Caco-2 (cell line): ENCODE measurements around the gene CIAO2A. TPM values are rescaled to one million over a fixed set of nuclear protein-coding genes. Genes with fewer than 3 reads are reported as not detected.

Experiments used
- BruUV-seq: library from RNA; stranded (reverse); fragments of 400-500 nt; replicated peaks from 2 replicates; lab custom pipeline; 2021; lab: Mats Ljungman, UMichigan
- CTCF ChIA-PET: fragments of 300-600 bp; sonication (Branson Sonifier 250); formaldehyde crosslinking; loops from one replicate; lab custom pipeline; 2022; ENCODE audit warnings: antibody characterized with exemption; lab: Charles Lee
- POLR2A ChIA-PET: fragments of 300-600 bp; sonication (Branson Sonifier 250); formaldehyde crosslinking; loops from one replicate; lab custom pipeline; 2022; ENCODE audit warnings: antibody characterized with exemption; lab: Charles Lee
- DNase-seq, 2 experiments: peaks; one replicate each; pipeline versions ENCODE4 v3.0.0 to v3.0.0-alpha.2; 2020 to 2022
- H3K27me3 ChIP-seq: replicated peaks from 2 replicates; pipeline ENCODE4 v1.6.0; 2011; ENCODE audit warnings: low read length; ENCODE audit not compliant: control insufficient read depth, insufficient read depth
- H3K36me3 ChIP-seq: 2 replicates; pipeline ENCODE4 v1.5.1; 2011; ENCODE audit warnings: low read length; ENCODE audit not compliant: control insufficient read depth, insufficient read depth
- H3K4me1 ChIP-seq: fragments of 250-450 bp; sonication (Bioruptor Pico); 2 replicates; pipeline ENCODE4 v1.5.1; 2020; ENCODE audit warnings: mild to moderate bottlenecking
- H3K4me3 ChIP-seq: 2 replicates; pipeline ENCODE4 v1.5.1; 2011; ENCODE audit warnings: low read depth, mild to moderate bottlenecking, control low read depth, low read length
- H3K9me3 ChIP-seq: fragments of 250-450 bp; sonication (Bioruptor Pico); 2 replicates; pipeline ENCODE4 v1.5.1; 2020; ENCODE audit warnings: mild to moderate bottlenecking, moderate library complexity
- H3K27ac Mint-ChIP-seq: one replicate; pipeline ENCODE4 v1.8.0; 2022; ENCODE audit warnings: mixed read lengths; ENCODE audit not compliant: unreplicated experiment
- H3K27me3 Mint-ChIP-seq: one replicate; pipeline ENCODE4 v1.8.0; 2022; ENCODE audit warnings: mixed read lengths; ENCODE audit not compliant: insufficient read depth, unreplicated experiment
- H3K36me3 Mint-ChIP-seq: one replicate; pipeline ENCODE4 v1.8.0; 2022; ENCODE audit warnings: mild to moderate bottlenecking, mixed read lengths; ENCODE audit not compliant: insufficient read depth, unreplicated experiment
- H3K4me1 Mint-ChIP-seq: one replicate; pipeline ENCODE4 v1.8.0; 2022; ENCODE audit warnings: low read depth, mixed read lengths; ENCODE audit not compliant: unreplicated experiment
- H3K4me3 Mint-ChIP-seq: one replicate; pipeline ENCODE4 v1.8.0; 2022; ENCODE audit warnings: mild to moderate bottlenecking, moderate library complexity, mixed read lengths; ENCODE audit not compliant: unreplicated experiment
- H3K9me3 Mint-ChIP-seq: one replicate; pipeline ENCODE4 v1.8.0; 2022; ENCODE audit warnings: mixed read lengths; ENCODE audit not compliant: unreplicated experiment
- CTCF ChIP-seq, 2 experiments: fragments of 200-600 bp in 1 of 2; IDR thresholded peaks; 1 replicate in 1 of 2; 2 replicates in 1 of 2; pipeline versions ENCODE4 v1.5.1 to v1.8.0; 2011 to 2022; ENCODE audit warnings: antibody characterized with exemption in 1 of 2, control low read depth in 1 of 2, inconsistent platforms in 1 of 2, low read depth in 1 of 2, low read length in 1 of 2, mild to moderate bottlenecking in 1 of 2, moderate library complexity in 1 of 2; ENCODE audit not compliant: insufficient read depth in 1 of 2, severe bottlenecking in 1 of 2, unreplicated experiment in 1 of 2
- intact Hi-C: fragments of 100-400 bp; cut with micrococcal nuclease; formaldehyde crosslinking; loops from one replicate; pipeline ENCODE4 v1.10.0; 2022; ENCODE audit not compliant: unreplicated experiment
- total RNA-seq: library from RNA; stranded (reverse); gene quantifications from 2 replicates; pipeline ENCODE4 v1.2.3, GENCODE V29; 2022

Gene CIAO2A
- total RNA-seq, 1 experiment from 2014 or later = 61.6 TPM

GRCh38 chr15:64030123-64030522, 63.5 kb downstream of the CIAO2A start:
- H3K27me3 Mint-ChIP-seq = no peaks in the 10 kb centered on the region
- peaks cover 7% of the 10 kb centered on the region for H3K4me1 Mint-ChIP-seq
- DNase-seq = no peak
- Histone ChIP-seq H3K36me3 (no peaks in the 10 kb centered on the region), H3K27me3 (no peaks in the 10 kb centered on the region), H3K9me3 (no peaks in the 10 kb centered on the region), H3K4me1 (no peaks in the 10 kb centered on the region), H3K4me3 (no peak overlapping the region)
- BruUV-seq = no TSS peak
- intact Hi-C loops = no loop called here
- TF ChIP-seq CTCF (IDR thresholded peaks at IDR 0.05; ENCODE audit: insufficient read depth in 1 of 2, low read depth in 1 of 2, low read length in 1 of 2, severe bottlenecking in 1 of 2, unreplicated experiment in 1 of 2) = no peak
- ChIA-PET POLR2A (no interaction called here), CTCF (no interaction called here)
- no peaks in the 10 kb centered on the region for H3K36me3 Mint-ChIP-seq
- no peaks in the 10 kb centered on the region for H3K9me3 Mint-ChIP-seq
- no peak overlapping the region for H3K27ac Mint-ChIP-seq
- no peak overlapping the region for H3K4me3 Mint-ChIP-seq

- no peaks in the 10 kb centered on the region for H3K27me3 ChIP-seq
- no peaks in the 10 kb centered on the region for H3K9me3 Mint-ChIP-seq
- intact Hi-C loops = no loop called here
- ChIA-PET POLR2A (interaction anchor here (0.6 kb wide), 1 partner anchor 916 kb away, joined by 3 read pairs; no protein-coding TSS in a partner anchor), CTCF (no interaction called here)
- no peaks in the 10 kb centered on the region for H3K36me3 ChIP-seq
- no peak overlapping the region for H3K27ac Mint-ChIP-seq
- BruUV-seq = no TSS peak
- H3K9me3 ChIP-seq = no peaks in the 10 kb centered on the region
- H3K36me3 Mint-ChIP-seq = no peaks in the 10 kb centered on the region
- no peaks in the 10 kb centered on the region for H3K4me1 ChIP-seq
- TF ChIP-seq CTCF (IDR thresholded peaks at IDR 0.05; ENCODE audit: insufficient read depth in 1 of 2, low read depth in 1 of 2, low read length in 1 of 2, severe bottlenecking in 1 of 2, unreplicated experiment in 1 of 2) = no peak
- DNase-seq = no peak
- peaks cover 7% of the 10 kb centered on the region for H3K4me1 Mint-ChIP-seq
- no peaks in the 10 kb centered on the region for H3K27me3 Mint-ChIP-seq
- H3K4me3 Mint-ChIP-seq = no peak overlapping the region
- H3K4me3 ChIP-seq = no peak overlapping the region
Observed at GRCh38 chr15:64029633-64030032, 64.0 kb downstream of the CIAO2A start.

- Histone ChIP-seq H3K36me3 (no peaks in the 10 kb centered on the region), H3K27me3 (no peaks in the 10 kb centered on the region), H3K4me3 (no peak overlapping the region), H3K9me3 (no peaks in the 10 kb centered on the region), H3K4me1 (no peaks in the 10 kb centered on the region)
- Mint-ChIP-seq H3K36me3 (no peaks in the 10 kb centered on the region), H3K4me1 (peaks cover 7% of the 10 kb centered on the region), H3K27me3 (no peaks in the 10 kb centered on the region), H3K27ac (no peak overlapping the region), H3K9me3 (no peaks in the 10 kb centered on the region), H3K4me3 (no peak overlapping the region)
- DNase-seq = no peak
- ChIA-PET POLR2A (interaction anchor here (0.6 kb wide), 1 partner anchor 916 kb away, joined by 3 read pairs; no protein-coding TSS in a partner anchor), CTCF (no interaction called here)
- no peak for TF ChIP-seq CTCF (IDR thresholded peaks at IDR 0.05; ENCODE audit: insufficient read depth in 1 of 2, low read depth in 1 of 2, low read length in 1 of 2, severe bottlenecking in 1 of 2, unreplicated experiment in 1 of 2)
- no TSS peak for BruUV-seq
- intact Hi-C loops = no loop called here
Observed at GRCh38 chr15:64029110-64029509, 64.5 kb downstream of the CIAO2A start.
